NCI-H1694 (cell line): ENCODE measurements around the gene SNX15.

ENCODE experiments used
- DNase-seq: peaks from one replicate; lab custom pipeline; 2025; lab: John Stamatoyannopoulos, UW

The SNX15 gene

GRCh38 chr11:65056999-65057398, 29.8 kb downstream of the SNX15 start:
- DNase-seq = no peak

- DNase-seq = no peak
Measured at GRCh38 chr11:65057526-65057925, 30.3 kb downstream of the SNX15 start.

GRCh38 chr11:65058012-65058411, 30.8 kb downstream of the SNX15 start:
- DNase-seq = no peak

GRCh38 chr11:65058419-65059054, 31.3 kb downstream of the SNX15 start, which contains the start of gene NAALADL1:
NAALADL1 (minus strand) TSS chr11:65058553; CDS start chr11:65058521, 32 bp downstream.
- no peak for DNase-seq

- DNase-seq = no peak
Measured at GRCh38 chr11:65059523-65059922, 32.3 kb downstream of the SNX15 start.

GRCh38 chr11:65059959-65060824, 33.0 kb downstream of the SNX15 start:
- no peak for DNase-seq

GRCh38 chr11:65060913-65061408, 33.7 kb downstream of the SNX15 start:
- no peak for DNase-seq

GRCh38 chr11:65063532-65063931, 36.3 kb downstream of the SNX15 start:
- DNase-seq = no peak

- no peak for DNase-seq
Measured at GRCh38 chr11:65064847-65065240, 37.6 kb downstream of the SNX15 start.

- no peak for DNase-seq
Measured at GRCh38 chr11:65065851-65066250, 38.6 kb downstream of the SNX15 start.

GRCh38 chr11:65066315-65066714, 39.1 kb downstream of the SNX15 start:
- no peak for DNase-seq

GRCh38 chr11:65066805-65067291, 39.6 kb downstream of the SNX15 start:
- no peak for DNase-seq

GRCh38 chr11:65067446-65067845, 40.2 kb downstream of the SNX15 start:
- no peak for DNase-seq

- DNase-seq = no peak
Measured at GRCh38 chr11:65069217-65069616, 42.0 kb downstream of the SNX15 start.

- DNase-seq = no peak
Measured at GRCh38 chr11:65071907-65072630, 44.8 kb downstream of the SNX15 start.

- DNase-seq = no peak
Measured at GRCh38 chr11:65072631-65072966, 45.4 kb downstream of the SNX15 start.

- DNase-seq = no peak
Measured at GRCh38 chr11:65077451-65077850, 50.2 kb downstream of the SNX15 start.

GRCh38 chr11:65078151-65078550, 50.9 kb downstream of the SNX15 start:
- DNase-seq = peak; percentile 46

GRCh38 chr11:65078786-65079342, 51.6 kb downstream of the SNX15 start:
- DNase-seq = no peak

- no peak for DNase-seq
Measured at GRCh38 chr11:65083134-65083833, 56.0 kb downstream of the SNX15 start.

GRCh38 chr11:65083834-65084597, 56.8 kb downstream of the SNX15 start, which contains the start of the genes CDCA5 and ZFPL1:
CDCA5 (minus strand) TSS chr11:65084040; CDS start chr11:65083978, 62 bp downstream.
ZFPL1 (plus strand) TSS chr11:65084222; CDS start chr11:65084699, 477 bp downstream.
- DNase-seq = peak; percentile 91
